ENCODE data around the gene ZNF366.

Gene ZNF366

DNA sequence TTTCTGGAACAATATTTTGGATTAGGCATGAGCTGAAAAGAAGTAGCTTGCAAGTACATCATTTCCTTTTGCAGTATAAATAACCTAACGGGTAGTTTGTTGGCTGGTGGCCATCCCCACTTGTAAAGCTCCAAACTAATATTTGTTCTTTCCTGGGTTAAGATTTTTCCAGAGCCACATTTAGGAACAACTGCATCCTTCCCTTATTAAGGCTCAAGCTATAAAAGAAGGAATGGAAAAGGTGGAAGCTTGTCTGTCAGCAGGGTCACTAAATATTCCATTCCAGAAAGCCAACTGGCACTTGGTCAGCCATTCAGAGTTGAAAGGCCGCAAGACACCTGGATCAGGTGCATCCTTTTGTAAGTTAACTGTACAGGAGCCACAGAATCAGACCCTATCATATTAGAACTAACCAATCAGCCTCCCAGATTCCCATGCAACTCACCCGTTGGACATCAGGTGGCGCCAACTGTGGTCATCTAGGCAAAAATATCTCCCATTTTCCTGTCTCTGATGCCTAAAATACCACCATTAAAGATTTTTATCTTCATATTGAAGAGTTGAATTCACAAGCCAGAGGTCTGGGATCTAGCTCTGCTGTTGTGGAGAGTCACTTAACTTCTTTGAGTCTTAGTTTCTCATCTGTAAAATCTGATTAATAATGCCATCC lies 104.1 kb downstream of the ZNF366 start:
- DNase-seq (ENCODE audit: low read depth), result no peak

DNA sequence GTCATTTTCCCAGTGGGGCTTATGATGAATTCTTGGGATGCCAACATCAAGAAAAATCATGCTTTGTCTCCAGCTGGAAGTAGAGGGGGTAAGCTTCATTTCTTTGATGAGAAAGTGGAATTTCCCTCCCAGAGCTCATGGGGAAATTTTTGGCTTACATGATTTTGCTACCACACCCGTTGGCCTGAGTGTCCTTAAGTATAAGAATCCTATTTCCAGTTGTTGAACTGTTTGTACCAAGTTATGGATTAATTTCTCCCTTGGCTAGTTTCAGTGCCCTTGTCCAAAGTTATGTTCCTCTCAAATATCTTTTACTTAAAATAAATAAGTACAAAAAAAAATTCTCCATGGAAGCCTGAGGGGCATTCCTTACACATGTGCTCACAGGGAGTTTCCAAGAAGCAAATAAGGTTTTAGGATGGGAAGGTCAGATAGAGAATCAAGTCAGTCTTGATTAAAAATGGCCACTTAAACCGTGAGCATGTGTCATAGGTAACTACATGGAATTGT lies 104.8 kb downstream of the ZNF366 start:
- DNase-seq (ENCODE audit: low read depth), result peak; percentile 90

DNA sequence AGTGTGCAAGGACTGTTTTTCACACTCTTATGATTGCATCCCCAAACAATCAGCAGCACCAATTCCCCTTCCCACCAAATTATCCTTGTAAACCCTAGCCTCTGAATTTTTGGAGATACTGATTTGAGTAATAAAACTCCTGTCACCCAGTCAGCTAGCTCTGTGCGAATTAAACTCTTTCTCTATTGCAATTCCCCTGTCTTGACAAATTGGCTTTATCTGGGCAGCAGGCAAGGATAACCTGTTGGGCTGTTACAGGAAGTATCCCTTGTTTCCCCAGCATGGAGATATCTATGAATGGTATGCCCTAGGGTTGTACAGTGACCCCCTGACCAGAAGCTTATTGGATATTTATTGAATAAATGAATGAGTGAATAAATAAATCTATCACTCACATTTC lies 106.3 kb downstream of the ZNF366 start:
- DNase-seq (ENCODE audit: low read depth), result no peak

DNA sequence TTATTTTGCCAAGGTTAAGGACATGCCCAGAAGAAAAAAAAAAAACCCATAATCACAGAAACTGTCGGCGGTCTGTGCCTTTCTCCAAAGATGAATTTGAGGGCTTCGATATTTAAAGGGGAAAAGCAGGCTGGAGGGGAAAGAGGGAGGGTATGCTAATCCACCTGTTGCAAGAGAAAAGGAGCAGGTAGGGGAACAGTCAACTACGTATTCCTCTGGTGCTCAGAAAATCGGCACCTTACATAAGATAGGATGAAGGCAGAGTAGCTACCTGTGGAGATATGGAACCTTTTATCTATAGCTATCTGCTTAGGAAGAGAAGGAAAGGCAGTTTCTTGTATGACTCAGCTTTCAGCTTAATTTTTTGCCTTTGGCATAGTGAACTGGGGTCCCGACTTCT lies 109.4 kb downstream of the ZNF366 start:
- no peak for DNase-seq (ENCODE audit: low read depth)

DNA sequence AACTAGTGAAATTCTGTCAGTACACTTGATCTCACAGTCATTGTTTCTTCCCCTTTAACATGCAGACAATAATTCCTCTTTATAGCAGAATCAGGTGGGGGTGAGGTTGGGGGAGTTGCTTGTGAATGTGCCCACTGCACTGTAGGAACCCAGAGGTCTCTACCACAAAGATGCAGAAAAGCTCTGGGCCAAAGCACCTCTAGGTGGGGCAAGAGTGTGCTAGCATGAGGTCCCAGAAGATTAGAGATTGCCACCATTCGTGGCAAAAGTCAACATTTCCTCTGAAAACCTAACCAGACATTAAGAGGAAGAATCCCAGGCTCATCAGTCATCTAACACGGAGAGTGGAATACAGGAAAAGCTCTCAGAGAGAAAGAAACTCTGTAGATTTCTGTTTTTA lies 112.5 kb downstream of the ZNF366 start:
- peak; percentile 34 for DNase-seq (ENCODE audit: low read depth)

DNA sequence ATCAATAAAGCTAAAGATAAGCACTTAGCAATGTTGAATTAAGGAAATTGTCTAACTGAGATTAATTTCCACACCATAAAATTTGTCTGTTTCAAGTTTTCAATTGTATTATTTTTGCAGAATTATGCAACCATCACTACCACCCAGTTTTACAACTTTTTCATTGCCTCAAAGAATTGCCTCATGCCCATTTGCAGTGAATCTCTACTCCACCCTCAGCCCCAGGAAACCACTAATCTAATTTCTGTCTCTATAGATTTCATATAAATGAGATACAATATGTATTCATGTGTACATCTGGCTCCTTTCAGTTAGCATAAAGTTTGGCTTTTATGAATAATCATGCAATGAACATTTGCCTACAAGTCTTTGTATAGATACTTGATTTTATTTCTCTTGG lies 114.2 kb downstream of the ZNF366 start:
- no peak for DNase-seq (ENCODE audit: low read depth)
